A673 (cell line): Measurements from ENCODE around the gene ERF.

Experiments used
- CTCF ChIP-seq: fragments of 300-800, 200-600 bp; sonication (generic); conservative IDR thresholded peaks from 2 replicates; pipeline ENCODE4 v1.5.1; 2017; ENCODE audit warnings: low read depth, mild to moderate bottlenecking, antibody characterized with exemption, low read length, moderate library complexity, mixed read lengths
- EZH2 ChIP-seq: fragments of 200-600 bp; sonication (generic); IDR thresholded peaks from 2 replicates; pipeline ENCODE4 v1.6.1; 2017; ENCODE audit warnings: borderline replicate concordance, low read depth, mild to moderate bottlenecking, mixed read lengths, antibody characterized with exemption, low read length; ENCODE audit not compliant: poor library complexity, severe bottlenecking

GRCh38 chr19:42290523-42291434 is 35.9 kb upstream of the ERF start:
- TF ChIP-seq CTCF (peak; percentile 48), EZH2 (no peak)
